ENCODE measurements around the gene LDLRAD4. TPM values are rescaled to one million over a fixed set of nuclear protein-coding genes. Genes with fewer than 3 reads are reported as not detected.

Gene LDLRAD4
- total and polyA plus RNA-seq, 2 donors, result 46.9 to 80.0 TPM

GRCh38 chr18:13317801-13318200 lies 99.2 kb downstream of the LDLRAD4 start:
- H3K36me3 ChIP-seq (ENCODE audit: control insufficient read depth in 2 of 2, insufficient read depth in 2 of 2, low read length in 1 of 2), result peaks cover 28 to 33% of the 10 kb centered on the region in 2 donors
- H3K27ac ChIP-seq (ENCODE audit: low read depth in 1 of 2, low read length in 1 of 2), result no peak overlapping the region
- peaks cover 4 to 22% of the 10 kb centered on the region in 2 donors for H3K9me3 ChIP-seq (ENCODE audit: control insufficient read depth in 2 of 2, insufficient read depth in 1 of 2, low read length in 1 of 2)
- H3K4me1 ChIP-seq (ENCODE audit: control insufficient read depth in 2 of 2, insufficient read depth in 2 of 2, low read length in 2 of 2), result peaks cover 7 to 28% of the 10 kb centered on the region in 2 donors
- WGBS, result 95% methylated on average over 9 of the region's 9 CpGs
- H3K4me3 ChIP-seq (ENCODE audit: low read length in 2 of 2), result no peak overlapping the region
- DNase-seq (ENCODE audit: low read depth in 6 of 9, low spot score in 9 of 9), result no peak
- no peaks in the 10 kb centered on the region for H3K27me3 ChIP-seq (ENCODE audit: control insufficient read depth in 2 of 2, insufficient read depth in 1 of 2, low read length in 1 of 2)

GRCh38 chr18:13318731-13319501 lies 100.4 kb downstream of the LDLRAD4 start:
- H3K4me3 ChIP-seq (ENCODE audit: low read length in 2 of 2), result no peak overlapping the region
- H3K4me1 ChIP-seq (ENCODE audit: control insufficient read depth in 2 of 2, insufficient read depth in 2 of 2, low read length in 2 of 2), result peaks cover 6 to 22% of the 10 kb centered on the region in 2 donors
- peaks cover 4 to 22% of the 10 kb centered on the region in 2 donors for H3K9me3 ChIP-seq (ENCODE audit: control insufficient read depth in 2 of 2, insufficient read depth in 1 of 2, low read length in 1 of 2)
- WGBS, result 88% methylated on average over 19 of the region's 19 CpGs
- DNase-seq (ENCODE audit: low read depth in 6 of 9, low spot score in 9 of 9), result no peak
- no peak overlapping the region for H3K27ac ChIP-seq (ENCODE audit: low read depth in 1 of 2, low read length in 1 of 2)
- peaks cover 28 to 37% of the 10 kb centered on the region in 2 donors for H3K36me3 ChIP-seq (ENCODE audit: control insufficient read depth in 2 of 2, insufficient read depth in 2 of 2, low read length in 1 of 2)
- no peaks in the 10 kb centered on the region for H3K27me3 ChIP-seq (ENCODE audit: control insufficient read depth in 2 of 2, insufficient read depth in 1 of 2, low read length in 1 of 2)

GRCh38 chr18:13319629-13320028 lies 101.1 kb downstream of the LDLRAD4 start:
- Histone ChIP-seq H3K4me1 (ENCODE audit: control insufficient read depth in 2 of 2, insufficient read depth in 2 of 2, low read length in 2 of 2) (peaks cover 6 to 20% of the 10 kb centered on the region in 2 donors), H3K27ac (ENCODE audit: low read depth in 1 of 2, low read length in 1 of 2) (no peak overlapping the region), H3K4me3 (ENCODE audit: low read length in 2 of 2) (no peak overlapping the region), H3K36me3 (ENCODE audit: control insufficient read depth in 2 of 2, insufficient read depth in 2 of 2, low read length in 1 of 2) (peaks cover 23 to 33% of the 10 kb centered on the region in 2 donors), H3K27me3 (ENCODE audit: control insufficient read depth in 2 of 2, insufficient read depth in 1 of 2, low read length in 1 of 2) (no peaks in the 10 kb centered on the region), H3K9me3 (ENCODE audit: control insufficient read depth in 2 of 2, insufficient read depth in 1 of 2, low read length in 1 of 2) (peaks cover 4 to 19% of the 10 kb centered on the region in 2 donors)
- WGBS, result 94% methylated on average over 4 of the region's 4 CpGs
- no peak for DNase-seq (ENCODE audit: low read depth in 6 of 9, low spot score in 9 of 9)

GRCh38 chr18:13320096-13320495 lies 101.5 kb downstream of the LDLRAD4 start:
- WGBS, result 93% methylated on average over 8 of the region's 8 CpGs
- Histone ChIP-seq H3K27me3 (ENCODE audit: control insufficient read depth in 2 of 2, insufficient read depth in 1 of 2, low read length in 1 of 2) (no peaks in the 10 kb centered on the region), H3K4me3 (ENCODE audit: low read length in 2 of 2) (no peak overlapping the region), H3K27ac (ENCODE audit: low read depth in 1 of 2, low read length in 1 of 2) (no peak overlapping the region), H3K36me3 (ENCODE audit: control insufficient read depth in 2 of 2, insufficient read depth in 2 of 2, low read length in 1 of 2) (peaks cover 21 to 28% of the 10 kb centered on the region in 2 donors), H3K4me1 (ENCODE audit: control insufficient read depth in 2 of 2, insufficient read depth in 2 of 2, low read length in 2 of 2) (peaks cover 6 to 19% of the 10 kb centered on the region in 2 donors), H3K9me3 (ENCODE audit: control insufficient read depth in 2 of 2, insufficient read depth in 1 of 2, low read length in 1 of 2) (peaks cover 4 to 15% of the 10 kb centered on the region in 2 donors)
- no peak for DNase-seq (ENCODE audit: low read depth in 6 of 9, low spot score in 9 of 9)

GRCh38 chr18:13320891-13321425 lies 102.4 kb downstream of the LDLRAD4 start:
- peaks cover 3 to 10% of the 10 kb centered on the region in 2 donors for H3K9me3 ChIP-seq (ENCODE audit: control insufficient read depth in 2 of 2, insufficient read depth in 1 of 2, low read length in 1 of 2)
- no peaks in the 10 kb centered on the region for H3K27me3 ChIP-seq (ENCODE audit: control insufficient read depth in 2 of 2, insufficient read depth in 1 of 2, low read length in 1 of 2)
- no peak overlapping the region for H3K4me3 ChIP-seq (ENCODE audit: low read length in 2 of 2)
- H3K27ac ChIP-seq (ENCODE audit: low read depth in 1 of 2, low read length in 1 of 2), result no peak overlapping the region
- peaks cover 9 to 27% of the 10 kb centered on the region in 2 donors for H3K4me1 ChIP-seq (ENCODE audit: control insufficient read depth in 2 of 2, insufficient read depth in 2 of 2, low read length in 2 of 2)
- H3K36me3 ChIP-seq (ENCODE audit: control insufficient read depth in 2 of 2, insufficient read depth in 2 of 2, low read length in 1 of 2), result peaks cover 22 to 29% of the 10 kb centered on the region in 2 donors
- 90% methylated on average over 17 of the region's 17 CpGs for WGBS
- DNase-seq (ENCODE audit: low read depth in 6 of 9, low spot score in 9 of 9), result no peak

- H3K4me3 ChIP-seq (ENCODE audit: low read length in 2 of 2), result no peak overlapping the region
- WGBS, result 0% methylated on average over 1 of the region's 1 CpG
- H3K4me1 ChIP-seq (ENCODE audit: control insufficient read depth in 2 of 2, insufficient read depth in 2 of 2, low read length in 2 of 2), result peaks cover 16 to 37% of the 10 kb centered on the region in 2 donors
- H3K36me3 ChIP-seq (ENCODE audit: control insufficient read depth in 2 of 2, insufficient read depth in 2 of 2, low read length in 1 of 2), result peaks cover 16 to 23% of the 10 kb centered on the region in 2 donors
- no peak overlapping the region for H3K27ac ChIP-seq (ENCODE audit: low read depth in 1 of 2, low read length in 1 of 2)
- no peak for DNase-seq (ENCODE audit: low read depth in 6 of 9, low spot score in 9 of 9)
- no peaks in the 10 kb centered on the region for H3K27me3 ChIP-seq (ENCODE audit: control insufficient read depth in 2 of 2, insufficient read depth in 1 of 2, low read length in 1 of 2)
- peaks cover 0 to 4% of the 10 kb centered on the region in 2 donors for H3K9me3 ChIP-seq (ENCODE audit: control insufficient read depth in 2 of 2, insufficient read depth in 1 of 2, low read length in 1 of 2)
Observed at GRCh38 chr18:13321923-13322322, 103.4 kb downstream of the LDLRAD4 start.

- peaks cover 0 to 11% of the 10 kb centered on the region in 2 donors for H3K9me3 ChIP-seq (ENCODE audit: control insufficient read depth in 2 of 2, insufficient read depth in 1 of 2, low read length in 1 of 2)
- no peak for DNase-seq (ENCODE audit: low read depth in 6 of 9, low spot score in 9 of 9)
- H3K27me3 ChIP-seq (ENCODE audit: control insufficient read depth in 2 of 2, insufficient read depth in 1 of 2, low read length in 1 of 2), result no peaks in the 10 kb centered on the region
- peaks cover 24 to 30% of the 10 kb centered on the region in 2 donors for H3K36me3 ChIP-seq (ENCODE audit: control insufficient read depth in 2 of 2, insufficient read depth in 2 of 2, low read length in 1 of 2)
- 97% methylated on average over 9 of the region's 9 CpGs for WGBS
- no peak overlapping the region for H3K27ac ChIP-seq (ENCODE audit: low read depth in 1 of 2, low read length in 1 of 2)
- peaks cover 16 to 46% of the 10 kb centered on the region in 2 donors for H3K4me1 ChIP-seq (ENCODE audit: control insufficient read depth in 2 of 2, insufficient read depth in 2 of 2, low read length in 2 of 2)
- H3K4me3 ChIP-seq (ENCODE audit: low read length in 2 of 2), result no peak overlapping the region
Observed at GRCh38 chr18:13323186-13323585, 104.6 kb downstream of the LDLRAD4 start.

GRCh38 chr18:13324880-13325279 lies 106.3 kb downstream of the LDLRAD4 start:
- Histone ChIP-seq H3K27ac (ENCODE audit: low read depth in 1 of 2, low read length in 1 of 2) (no peak overlapping the region), H3K4me1 (ENCODE audit: control insufficient read depth in 2 of 2, insufficient read depth in 2 of 2, low read length in 2 of 2) (peaks cover 16 to 46% of the 10 kb centered on the region in 2 donors), H3K9me3 (ENCODE audit: control insufficient read depth in 2 of 2, insufficient read depth in 1 of 2, low read length in 1 of 2) (peaks cover 0 to 14% of the 10 kb centered on the region in 2 donors), H3K4me3 (ENCODE audit: low read length in 2 of 2) (no peak overlapping the region), H3K27me3 (ENCODE audit: control insufficient read depth in 2 of 2, insufficient read depth in 1 of 2, low read length in 1 of 2) (no peaks in the 10 kb centered on the region), H3K36me3 (ENCODE audit: control insufficient read depth in 2 of 2, insufficient read depth in 2 of 2, low read length in 1 of 2) (peaks cover 26 to 28% of the 10 kb centered on the region in 2 donors)
- WGBS, result 93% methylated on average over 8 of the region's 8 CpGs
- DNase-seq (ENCODE audit: low read depth in 6 of 9, low spot score in 9 of 9), result no peak

GRCh38 chr18:13328213-13328612 lies 109.7 kb downstream of the LDLRAD4 start:
- 97% methylated on average over 1 of the region's 1 CpG for WGBS

More at GRCh38 chr18:13328213-13328612, 109.7 kb downstream of the LDLRAD4 start:
- no peaks in the 10 kb centered on the region for H3K27me3 ChIP-seq (ENCODE audit: control insufficient read depth in 2 of 2, insufficient read depth in 1 of 2, low read length in 1 of 2)
- no peak for DNase-seq (ENCODE audit: low read depth in 6 of 9, low spot score in 9 of 9)
- H3K36me3 ChIP-seq (ENCODE audit: control insufficient read depth in 2 of 2, insufficient read depth in 2 of 2, low read length in 1 of 2), result peaks cover 16 to 18% of the 10 kb centered on the region in 2 donors
- H3K9me3 ChIP-seq (ENCODE audit: control insufficient read depth in 2 of 2, insufficient read depth in 1 of 2, low read length in 1 of 2), result peaks cover 0 to 14% of the 10 kb centered on the region in 2 donors
- H3K4me3 ChIP-seq (ENCODE audit: low read length in 2 of 2), result no peak overlapping the region
- H3K4me1 ChIP-seq (ENCODE audit: control insufficient read depth in 2 of 2, insufficient read depth in 2 of 2, low read length in 2 of 2), result peaks cover 19 to 47% of the 10 kb centered on the region in 2 donors
- H3K27ac ChIP-seq (ENCODE audit: low read depth in 1 of 2, low read length in 1 of 2), result no peak overlapping the region
